GM12891 (cell line): ENCODE measurements around the gene RPAIN.

Source experiments
- POLR2A ChIP-seq: IDR thresholded peaks from 2 replicates; pipeline ENCODE4 v1.6.1; 2011; ENCODE audit warnings: low read depth, low read length, control low read depth
- POLR2AphosphoS5 ChIP-seq: IDR thresholded peaks from 2 replicates; pipeline ENCODE4 v1.6.1; 2011; ENCODE audit warnings: low read depth, low read length, control low read depth

DNA sequence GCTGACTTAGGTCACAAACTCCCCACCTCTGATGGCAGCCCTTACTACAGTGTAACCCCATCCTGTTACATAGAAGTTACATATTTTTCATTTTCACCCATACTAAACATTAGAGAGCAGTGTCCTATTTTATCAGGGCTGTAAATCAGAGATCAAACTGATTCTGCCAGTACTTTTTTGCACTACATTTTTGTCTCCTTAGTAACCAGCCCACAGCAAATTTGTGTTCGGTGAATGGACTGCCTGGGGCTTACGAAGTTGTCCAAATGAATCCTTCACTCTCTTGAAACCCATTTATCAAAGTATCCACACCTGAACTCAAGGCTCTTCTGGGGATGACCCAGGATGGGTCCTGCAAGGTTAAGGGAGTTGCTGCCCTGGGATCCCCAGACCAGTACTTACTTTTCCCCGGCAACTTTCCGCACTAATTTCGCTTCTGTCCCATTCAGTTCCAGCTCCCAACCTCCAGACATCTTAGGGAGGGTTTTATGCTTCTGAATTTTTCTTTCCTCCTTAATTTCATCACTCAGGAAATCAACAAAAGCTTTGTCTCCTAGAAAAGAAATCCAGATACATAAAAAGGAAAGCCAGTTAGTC is 17.8 kb downstream of the RPAIN start:
- TF ChIP-seq POLR2A (no peak), POLR2AphosphoS5 (no peak)
